Measurements from ENCODE around the gene SKI.

GRCh38 chr1:2358072-2358471, 130.0 kb downstream of the SKI start:
- no peak for TF ChIP-seq GATA3 (IDR thresholded peaks at IDR 0.05; ENCODE audit: low read depth, low read length)
- TF ChIP-seq GATA2 (IDR thresholded peaks at IDR 0.05; ENCODE audit: low read depth, low read length) = no peak

Data from SH-SY5Y (cell line).